GM21528 (cell line): ENCODE measurements around the gene PAPOLA.

ENCODE experiments used
- ATAC-seq: cut with Tn5 transposase; IDR thresholded peaks from one replicate; pipeline ENCODE4 v1.9.1; 2021; ENCODE audit warnings: mild to moderate bottlenecking, moderate library complexity; ENCODE audit not compliant: unreplicated experiment, low FRiP score

Gene PAPOLA

DNA sequence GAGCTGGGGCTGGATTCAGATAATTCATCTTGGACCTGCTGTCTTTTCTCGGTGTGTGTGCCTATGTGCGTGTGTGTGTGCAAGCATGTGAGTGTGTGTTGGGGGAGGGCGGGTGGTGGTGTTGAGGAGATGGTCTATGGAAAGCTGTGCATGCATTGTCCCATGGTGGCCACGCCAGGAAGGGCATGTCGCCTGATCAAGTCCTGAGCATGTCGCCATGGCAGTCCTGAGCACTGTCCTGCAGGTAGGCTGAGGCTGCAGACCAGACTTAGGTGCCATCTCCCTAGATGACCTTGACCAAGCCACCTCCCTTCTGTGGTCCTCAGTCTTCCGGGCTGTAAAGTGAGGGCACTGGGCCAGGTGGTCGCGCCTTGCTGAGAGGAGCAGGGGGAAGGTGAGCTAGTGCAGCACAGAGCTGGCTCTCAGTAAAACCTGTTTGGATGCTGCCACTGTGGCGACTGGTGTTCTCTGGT is 81.4 kb downstream of the PAPOLA start:
- ATAC-seq = no peak

DNA sequence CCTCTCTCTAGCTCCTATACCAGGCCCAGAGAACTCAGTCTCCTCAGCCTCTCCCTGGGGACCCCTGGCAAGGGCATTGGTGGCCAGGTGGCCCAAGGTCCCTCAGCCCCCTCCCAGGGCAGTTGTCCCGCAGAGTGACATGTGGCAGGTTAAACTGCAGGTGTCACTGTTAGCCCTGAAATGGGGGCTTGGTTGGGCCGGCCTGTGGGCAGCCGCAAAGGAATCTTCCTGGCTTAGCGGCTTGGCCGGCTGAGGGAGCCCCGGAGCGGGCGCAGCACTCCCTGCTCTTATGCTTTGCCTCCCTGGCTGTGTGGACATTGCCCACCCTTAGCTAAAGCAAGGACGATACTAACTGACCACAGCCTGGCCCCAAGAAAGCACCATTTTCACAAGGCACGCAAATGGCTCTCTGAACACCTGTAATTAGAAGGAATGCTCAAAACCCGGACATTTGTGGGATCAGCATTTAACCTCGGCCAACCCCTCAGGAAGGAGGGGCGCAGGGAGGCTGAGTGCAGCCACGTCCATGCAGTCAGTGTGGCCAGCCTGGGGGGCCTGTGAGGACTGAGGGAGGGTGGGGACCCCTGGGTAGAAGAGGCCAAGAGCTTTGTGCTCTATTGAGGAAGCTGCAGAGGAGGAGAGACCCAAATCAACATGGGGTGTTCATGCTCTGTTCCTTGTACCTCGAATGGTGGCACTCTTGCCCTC is 82.2 kb downstream of the PAPOLA start:
- no peak for ATAC-seq

DNA sequence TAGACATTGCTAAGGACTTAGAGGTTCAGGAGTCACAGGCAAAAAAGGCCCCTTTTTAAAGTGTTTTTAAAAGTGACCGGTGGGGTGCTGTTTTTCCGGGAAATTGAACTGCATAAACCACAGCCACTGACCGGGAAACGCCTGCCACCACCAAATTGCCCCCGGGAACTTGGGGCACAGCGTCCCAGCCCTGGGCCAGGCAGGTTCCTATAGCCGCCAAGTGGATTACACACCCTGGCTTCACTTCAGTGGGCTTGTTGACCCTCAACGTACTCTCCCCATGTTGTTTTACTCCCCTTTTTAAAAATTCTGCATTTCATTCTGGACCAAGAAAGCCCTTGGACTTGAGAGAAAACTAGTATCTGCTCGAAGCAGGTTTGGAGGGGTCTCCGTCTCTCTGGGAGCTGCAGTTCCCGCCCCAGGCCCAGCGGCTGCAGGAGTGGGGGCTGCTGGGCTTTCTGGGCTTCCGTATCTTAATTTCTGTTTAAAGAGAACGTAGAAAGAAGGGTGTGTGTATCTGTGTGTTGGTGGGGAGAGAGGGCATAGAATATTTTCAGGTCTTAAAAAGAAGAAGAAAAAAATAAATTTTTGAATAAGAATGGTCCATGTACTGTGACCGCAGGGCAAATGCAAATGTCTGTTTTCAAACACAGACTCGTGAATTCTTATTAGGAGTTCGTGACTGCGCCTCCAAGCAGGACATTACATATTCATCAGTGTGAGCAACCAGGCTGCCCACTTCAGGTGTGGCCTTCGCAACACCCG is 82.9 kb downstream of the PAPOLA start:
- no peak for ATAC-seq

- no peak for ATAC-seq
These were observed 83.5 kb downstream of the PAPOLA start for GRCh38 chr14:96585672-96586013.

- no peak for ATAC-seq
These were observed 83.9 kb downstream of the PAPOLA start for GRCh38 chr14:96586056-96586455.

DNA sequence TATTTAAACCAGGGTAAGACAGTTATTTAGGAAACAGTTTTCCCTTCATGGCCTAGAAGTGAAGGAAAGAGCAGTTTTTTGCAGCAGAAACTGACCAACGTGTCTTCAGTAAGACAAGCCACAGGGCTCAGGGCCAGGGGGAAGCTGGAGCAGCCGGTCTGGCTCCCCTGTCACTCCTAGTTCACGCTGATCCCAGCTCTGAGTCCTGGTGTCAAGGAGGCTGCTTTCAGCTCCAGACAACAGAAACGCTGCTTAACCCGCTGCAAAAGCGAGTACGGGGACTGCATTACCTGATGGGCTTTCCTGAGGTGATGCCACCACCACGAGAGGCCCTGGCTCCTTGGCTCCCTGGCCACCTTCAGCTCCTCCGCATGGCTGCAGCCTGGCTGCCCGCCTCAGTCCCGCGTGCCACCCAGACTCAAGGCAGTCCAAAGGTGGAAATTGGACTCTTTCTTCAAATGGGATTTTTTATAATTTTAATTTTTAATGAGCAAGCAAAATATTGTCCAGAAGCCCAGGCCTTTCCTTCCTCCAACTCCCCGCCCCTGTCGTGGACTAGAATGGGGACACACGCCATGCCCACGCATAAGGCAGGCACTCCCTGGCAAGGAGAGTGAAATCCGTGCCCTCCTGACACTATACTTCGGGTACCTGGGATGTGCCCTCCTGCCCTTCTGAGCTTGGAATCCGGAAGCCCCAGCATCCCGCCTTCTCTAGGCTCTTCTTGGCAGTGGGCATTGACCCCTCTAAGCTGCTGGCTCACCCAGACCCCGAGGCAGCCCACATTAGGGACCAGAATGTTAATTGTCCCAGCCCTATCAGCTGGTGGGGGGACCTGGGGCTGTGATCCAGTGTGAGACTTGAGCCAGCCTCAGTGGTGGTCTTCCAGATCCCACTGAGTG is 85.0 kb downstream of the PAPOLA start:
- no peak for ATAC-seq

DNA sequence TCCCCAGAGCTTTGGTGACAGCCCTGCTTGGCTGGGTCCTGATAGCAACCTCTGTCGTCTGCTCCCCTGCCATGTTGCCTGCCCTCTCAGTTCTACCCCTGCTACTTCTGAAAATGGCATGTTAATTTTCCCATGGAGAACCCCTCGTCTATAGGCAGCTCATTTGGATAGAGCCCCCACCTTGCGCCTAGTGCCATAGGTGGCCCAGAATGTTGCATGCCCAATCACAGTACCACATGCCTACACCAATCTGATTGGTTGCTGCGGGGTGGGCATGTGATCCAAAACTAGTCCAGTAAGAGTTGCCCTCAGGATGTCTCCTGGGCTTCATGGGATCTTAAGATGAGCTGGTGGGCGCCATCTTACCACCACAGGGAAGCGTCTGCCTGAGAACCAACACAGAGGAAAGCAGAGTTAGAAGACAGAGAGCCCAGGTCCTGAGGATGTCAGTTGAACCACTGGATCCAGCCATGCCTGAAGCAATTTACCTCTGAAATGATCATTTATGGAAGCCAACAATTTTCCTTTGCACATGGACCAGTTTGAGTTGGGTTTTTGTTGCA is 85.7 kb downstream of the PAPOLA start:
- no peak for ATAC-seq

- ATAC-seq = no peak
These were observed 86.5 kb downstream of the PAPOLA start for GRCh38 chr14:96588410-96589257.

DNA sequence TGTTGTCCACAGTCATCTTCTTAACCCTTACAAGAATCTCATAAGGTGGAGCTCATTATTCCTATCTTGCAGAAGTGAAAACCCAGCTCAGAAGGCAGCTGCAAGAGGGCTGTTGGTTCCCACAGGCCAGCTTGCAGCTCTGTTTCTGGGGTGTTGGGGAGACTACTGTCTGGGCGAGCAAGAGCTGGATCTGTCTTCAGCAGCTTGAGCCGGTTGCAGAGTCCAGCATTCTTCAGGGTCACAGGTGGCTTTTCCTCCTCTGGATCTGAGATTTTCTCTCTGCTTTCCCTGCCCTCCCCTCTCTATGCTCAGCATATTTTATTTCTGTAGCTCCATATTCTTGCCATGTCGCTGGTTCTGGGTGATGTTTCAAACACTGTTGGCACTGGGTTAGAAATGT is 87.4 kb downstream of the PAPOLA start:
- ATAC-seq = no peak

- ATAC-seq = no peak
These were observed 88.1 kb downstream of the PAPOLA start for GRCh38 chr14:96590190-96590864.

- ATAC-seq = no peak
These were observed 90.6 kb downstream of the PAPOLA start for GRCh38 chr14:96592591-96593386.

DNA sequence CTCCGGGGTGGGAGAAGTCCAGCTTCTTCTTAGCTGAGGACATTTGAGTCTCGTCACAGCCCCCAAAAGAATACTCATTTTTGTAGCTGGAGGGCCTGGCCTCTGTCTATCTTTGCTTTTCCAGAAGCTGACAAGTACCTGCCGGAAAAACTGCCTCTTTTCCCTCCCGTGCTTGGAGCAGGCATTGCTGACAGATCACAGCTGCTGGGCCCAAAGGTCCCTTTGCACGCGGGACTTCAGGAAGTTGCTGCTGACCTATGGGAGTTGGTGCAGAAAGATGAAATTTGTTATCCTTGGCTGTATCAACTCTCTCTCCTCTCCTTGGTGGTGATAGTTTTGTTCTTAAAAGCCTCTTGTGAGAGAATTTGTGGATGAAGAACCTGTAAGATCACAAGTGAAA is 92.8 kb downstream of the PAPOLA start:
- ATAC-seq = no peak

DNA sequence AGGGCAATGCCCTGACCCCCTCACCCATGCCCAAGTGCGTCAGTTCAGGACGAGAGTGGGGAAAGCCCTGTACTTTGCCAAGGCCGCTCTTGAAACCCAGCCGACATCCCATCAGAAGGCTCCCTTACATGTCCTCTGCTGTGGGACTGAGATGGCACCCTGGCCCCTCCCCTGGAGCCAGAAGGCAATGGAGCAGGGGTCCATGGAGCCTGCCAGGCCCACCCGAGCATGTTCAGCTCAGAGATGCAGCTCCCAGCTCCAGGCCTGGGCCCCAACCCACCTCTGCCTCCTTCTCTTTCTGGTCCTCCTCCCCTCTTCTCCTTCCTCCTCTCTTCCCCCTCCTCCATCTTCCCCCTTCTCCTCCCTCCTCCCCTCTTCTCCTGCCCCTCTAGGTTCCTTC is 95.5 kb downstream of the PAPOLA start:
- no peak for ATAC-seq

DNA sequence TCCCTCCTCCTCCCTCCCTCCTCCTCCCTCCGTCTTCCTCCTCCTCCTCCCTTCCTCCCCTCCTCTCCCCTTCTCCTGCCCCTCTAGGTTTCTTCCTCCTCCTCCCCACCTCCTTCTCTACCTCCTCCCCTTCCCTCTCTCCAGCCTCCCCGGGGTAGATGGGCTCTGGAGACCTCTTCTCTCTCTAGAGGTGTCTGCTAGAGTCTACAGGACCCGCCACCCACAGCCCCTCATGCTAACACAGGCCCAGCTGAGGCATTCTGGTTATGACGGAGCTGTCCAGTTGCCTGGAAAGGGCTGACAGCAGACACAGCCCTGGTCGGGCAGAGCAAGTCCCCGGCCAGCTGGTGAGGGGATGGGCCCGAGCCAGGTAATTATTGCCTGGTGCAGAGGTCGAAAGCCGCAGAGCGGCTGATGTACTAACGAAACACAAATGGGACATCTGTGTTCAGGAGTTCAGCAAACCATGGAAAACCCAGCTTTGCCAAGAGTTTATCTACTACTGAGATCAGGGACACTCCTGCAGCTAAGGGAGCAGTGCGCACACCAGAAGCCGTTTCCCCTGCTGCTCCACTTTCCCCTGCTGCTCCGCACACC is 96.2 kb downstream of the PAPOLA start:
- no peak for ATAC-seq

GRCh38 chr14:96599076-96599475 is 96.9 kb downstream of the PAPOLA start:
- no peak for ATAC-seq

DNA sequence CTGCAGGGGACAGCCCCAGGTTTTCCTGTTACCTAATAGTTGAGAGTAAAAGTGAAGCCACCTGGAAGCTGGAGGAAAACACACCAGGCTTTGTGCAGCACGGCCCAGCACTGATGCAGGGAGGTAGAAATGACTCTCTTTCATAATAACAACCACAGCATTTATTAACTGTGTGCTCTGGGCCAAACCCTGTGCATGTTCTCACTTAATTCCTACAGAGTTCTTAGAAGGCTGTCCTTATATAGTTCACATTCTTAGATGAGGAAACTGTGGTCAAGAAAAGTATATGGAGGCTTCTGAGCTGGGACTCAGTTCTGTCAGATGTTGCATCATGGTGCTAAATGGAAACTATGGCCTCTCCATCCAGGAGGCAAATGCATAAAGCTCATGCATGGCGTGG is 100.0 kb downstream of the PAPOLA start:
- ATAC-seq = no peak

DNA sequence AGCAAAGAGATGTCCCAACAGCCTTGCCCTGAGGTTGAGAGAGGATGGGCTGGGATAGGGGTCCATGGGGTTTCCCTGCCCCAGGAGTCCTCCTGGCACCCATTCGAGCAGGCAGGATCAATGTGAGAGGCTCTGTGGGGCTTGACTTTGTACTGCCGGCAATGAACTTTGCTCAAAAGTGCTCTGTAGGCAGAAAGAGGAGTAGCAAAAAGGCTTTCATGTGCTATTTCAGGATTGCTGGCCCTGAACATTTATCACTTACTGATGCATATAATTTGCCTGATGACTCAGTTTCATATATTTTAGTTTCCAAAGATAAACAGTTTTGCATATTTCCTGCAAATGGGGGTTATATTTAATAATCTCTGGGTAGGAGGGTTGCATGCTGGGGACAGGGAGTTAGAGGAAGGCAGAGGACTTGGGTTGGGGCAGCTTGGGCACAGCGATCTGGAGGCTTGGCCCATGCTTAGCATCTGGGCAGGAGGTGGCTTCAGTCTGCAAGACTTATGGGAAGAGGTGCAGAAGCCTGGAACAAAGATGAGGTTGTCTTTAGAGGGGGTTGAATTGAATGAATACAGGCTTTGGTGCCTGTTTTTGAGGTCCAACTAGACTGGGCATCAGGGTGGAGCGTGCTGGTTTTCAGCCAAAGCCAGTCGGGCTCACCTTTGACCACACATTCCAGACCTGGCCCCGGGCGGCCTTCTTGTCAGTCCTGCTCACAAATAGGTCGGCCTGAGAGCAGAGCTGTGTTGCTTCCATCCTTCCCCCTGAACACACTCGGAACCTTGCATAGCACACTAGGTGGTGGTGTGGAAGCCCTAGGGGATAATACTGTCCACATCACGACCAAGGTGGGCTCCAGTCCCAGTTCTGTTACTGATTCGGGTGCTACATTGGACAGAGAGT is 101.4 kb downstream of the PAPOLA start:
- ATAC-seq = no peak
